ENCODE results near the gene PRKCQ.

The PRKCQ gene

DNA sequence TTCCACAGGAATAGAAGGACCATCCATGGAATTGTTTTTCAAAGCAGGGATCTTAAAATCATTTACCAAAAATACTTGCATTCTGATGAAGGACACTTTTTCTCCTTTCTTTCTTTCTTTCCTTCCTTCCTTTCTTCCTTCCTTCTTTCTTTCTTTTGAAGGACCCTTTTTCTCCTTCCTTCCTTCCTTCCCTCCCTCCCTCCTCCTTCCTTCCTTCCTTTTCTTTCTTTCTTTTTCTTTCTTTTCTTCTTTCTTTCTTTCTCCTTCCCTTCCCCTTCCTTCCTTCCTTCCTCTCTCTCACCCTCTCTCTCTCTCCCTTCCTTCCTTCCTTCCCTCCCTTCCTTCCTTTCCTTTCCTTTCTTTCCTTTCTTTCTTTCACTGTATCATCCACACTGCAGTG lies 74.8 kb downstream of the PRKCQ start:
- TF ChIP-seq, protein P1, sequence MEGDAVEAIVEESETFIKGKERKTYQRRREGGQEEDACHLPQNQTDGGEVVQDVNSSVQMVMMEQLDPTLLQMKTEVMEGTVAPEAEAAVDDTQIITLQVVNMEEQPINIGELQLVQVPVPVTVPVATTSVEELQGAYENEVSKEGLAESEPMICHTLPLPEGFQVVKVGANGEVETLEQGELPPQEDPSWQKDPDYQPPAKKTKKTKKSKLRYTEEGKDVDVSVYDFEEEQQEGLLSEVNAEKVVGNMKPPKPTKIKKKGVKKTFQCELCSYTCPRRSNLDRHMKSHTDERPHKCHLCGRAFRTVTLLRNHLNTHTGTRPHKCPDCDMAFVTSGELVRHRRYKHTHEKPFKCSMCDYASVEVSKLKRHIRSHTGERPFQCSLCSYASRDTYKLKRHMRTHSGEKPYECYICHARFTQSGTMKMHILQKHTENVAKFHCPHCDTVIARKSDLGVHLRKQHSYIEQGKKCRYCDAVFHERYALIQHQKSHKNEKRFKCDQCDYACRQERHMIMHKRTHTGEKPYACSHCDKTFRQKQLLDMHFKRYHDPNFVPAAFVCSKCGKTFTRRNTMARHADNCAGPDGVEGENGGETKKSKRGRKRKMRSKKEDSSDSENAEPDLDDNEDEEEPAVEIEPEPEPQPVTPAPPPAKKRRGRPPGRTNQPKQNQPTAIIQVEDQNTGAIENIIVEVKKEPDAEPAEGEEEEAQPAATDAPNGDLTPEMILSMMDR (IDR thresholded peaks at IDR 0.05; ENCODE audit: low read depth, low read length), result no peak
- H3K4me3 ChIP-seq (ENCODE audit: low read depth, low read length), result no peak overlapping the region

DNA sequence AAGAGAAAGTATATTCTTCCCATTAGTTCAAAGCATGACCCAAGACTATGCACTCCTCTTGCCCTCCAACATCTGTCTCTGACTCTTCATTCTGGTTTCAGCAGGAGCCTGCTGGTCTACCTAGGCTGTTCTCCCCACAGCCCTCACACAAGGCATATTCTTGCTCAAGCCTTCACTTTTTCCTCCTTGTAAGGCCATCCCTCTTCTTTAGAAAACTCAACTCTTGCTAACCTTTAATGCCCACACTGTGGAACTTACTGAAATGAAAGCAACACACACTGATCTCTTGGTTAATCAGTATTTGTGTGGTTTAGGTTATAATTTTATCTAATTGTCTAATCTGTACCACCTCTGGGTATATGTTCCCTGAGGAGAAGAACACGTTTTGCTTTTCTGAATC lies 75.8 kb downstream of the PRKCQ start:
- TF ChIP-seq, protein P1 (IDR thresholded peaks at IDR 0.05; ENCODE audit: low read depth, low read length), result no peak
- H3K4me3 ChIP-seq (ENCODE audit: low read depth, low read length), result no peak overlapping the region

GRCh38 chr10:6503171-6503570 lies 76.9 kb downstream of the PRKCQ start:
- no peak overlapping the region for H3K4me3 ChIP-seq (ENCODE audit: low read depth, low read length)
- TF ChIP-seq, protein P1 (IDR thresholded peaks at IDR 0.05; ENCODE audit: low read depth, low read length), result no peak

DNA sequence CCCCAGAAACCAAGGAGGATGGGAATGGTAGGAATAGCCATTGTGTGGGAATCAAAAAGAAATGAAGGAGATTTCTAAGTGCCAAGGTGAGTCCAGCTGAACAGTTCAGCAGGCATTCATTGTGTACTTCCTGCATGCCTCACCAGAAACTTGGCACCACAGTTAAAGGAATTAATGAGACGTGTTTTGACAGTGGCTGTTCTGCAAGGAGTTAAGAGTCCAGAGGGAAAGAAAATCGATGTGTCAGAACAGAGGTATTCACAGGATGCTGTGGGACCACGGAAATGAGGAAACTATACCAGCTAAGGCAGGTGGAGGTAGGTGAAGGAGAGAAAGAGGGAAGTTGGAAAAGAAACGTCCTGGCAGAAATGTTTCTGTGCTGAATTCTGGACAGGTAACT lies 78.1 kb downstream of the PRKCQ start:
- TF ChIP-seq, protein P1 (IDR thresholded peaks at IDR 0.05; ENCODE audit: low read depth, low read length), result no peak
- no peak overlapping the region for H3K4me3 ChIP-seq (ENCODE audit: low read depth, low read length)

GRCh38 chr10:6499974-6500373 lies 80.1 kb downstream of the PRKCQ start:
- no peak overlapping the region for H3K4me3 ChIP-seq (ENCODE audit: low read depth, low read length)
- TF ChIP-seq, protein P1 (IDR thresholded peaks at IDR 0.05; ENCODE audit: low read depth, low read length), result no peak

DNA sequence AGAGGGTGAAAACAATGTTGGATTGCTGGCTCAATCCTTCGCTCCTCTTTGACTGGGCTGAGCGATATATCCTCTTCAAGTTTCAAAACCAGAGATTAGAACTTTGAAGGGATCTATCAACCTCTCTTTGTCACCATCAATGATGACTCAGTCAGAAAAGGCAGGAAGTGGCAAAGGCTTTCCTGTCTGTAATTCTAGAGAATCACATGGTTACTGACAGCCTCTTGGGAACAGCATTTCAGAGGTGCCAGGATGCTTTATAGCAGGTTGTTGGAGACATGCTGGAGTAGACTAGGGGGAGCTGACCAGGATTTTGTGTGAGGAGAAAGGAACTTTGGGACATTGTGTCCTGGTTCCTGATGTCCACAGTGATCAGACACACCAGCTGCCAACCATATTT lies 81.3 kb downstream of the PRKCQ start:
- no peak overlapping the region for H3K4me3 ChIP-seq (ENCODE audit: low read depth, low read length)
- TF ChIP-seq, protein P1 (IDR thresholded peaks at IDR 0.05; ENCODE audit: low read depth, low read length), result no peak

- H3K4me3 ChIP-seq (ENCODE audit: low read depth, low read length), result no peak overlapping the region
- TF ChIP-seq, protein P1 (IDR thresholded peaks at IDR 0.05; ENCODE audit: low read depth, low read length), result no peak
Measured at GRCh38 chr10:6497620-6498019, 82.5 kb downstream of the PRKCQ start.
